ENCODE data around the gene TDRD12. TPM values are rescaled to one million over a fixed set of nuclear protein-coding genes. Genes with fewer than 3 reads are reported as not detected.

Gene TDRD12
- total and polyA plus RNA-seq, 2 donors (not counting 3 experiments of a cell fraction or from before 2014, with no cell fraction given): 0.03 to 0.09 TPM

DNA sequence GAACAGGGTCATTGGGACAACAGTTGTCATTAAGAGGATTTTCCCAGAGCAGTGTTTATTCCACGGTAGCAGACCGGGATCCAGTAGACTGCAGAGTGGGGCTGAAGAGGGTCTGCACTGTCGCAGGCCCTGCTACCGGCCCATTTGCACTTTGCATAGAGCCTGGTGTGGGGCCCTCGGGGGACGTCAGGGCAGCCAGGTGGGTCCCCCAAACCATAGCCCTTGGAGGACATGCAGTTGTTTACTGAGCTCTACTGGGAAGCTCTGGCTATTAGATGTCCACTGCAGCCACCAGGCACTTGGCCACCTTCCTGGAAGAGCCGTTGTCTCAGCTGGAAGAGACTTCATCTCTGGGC is 104.2 kb downstream of the TDRD12 start:
- no peaks in the 10 kb centered on the region for H4K20me1 ChIP-seq (replicated peaks; ENCODE audit: control insufficient read depth, extremely low read depth, insufficient read depth, low read length)
- intact Hi-C loops (cut with micrococcal nuclease): no loop called here
- H3K4me2 ChIP-seq (ENCODE audit: insufficient read depth, low read length): no peak overlapping the region
- H3K9ac ChIP-seq (replicated peaks; ENCODE audit: extremely low read depth, insufficient read depth, low read length): no peak overlapping the region
- ChIA-PET CTCF (no interaction called here), POLR2A (no interaction called here)
- H3K9me3 ChIP-seq (replicated peaks; ENCODE audit: control insufficient read depth, insufficient read depth, low read length): no peaks in the 10 kb centered on the region
- TF ChIP-seq, protein P1, sequence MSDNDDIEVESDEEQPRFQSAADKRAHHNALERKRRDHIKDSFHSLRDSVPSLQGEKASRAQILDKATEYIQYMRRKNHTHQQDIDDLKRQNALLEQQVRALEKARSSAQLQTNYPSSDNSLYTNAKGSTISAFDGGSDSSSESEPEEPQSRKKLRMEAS (IDR thresholded peaks at IDR 0.05; ENCODE audit: insufficient read depth, insufficient read length): no peak
- TF ChIP-seq POLR2A (IDR thresholded peaks at IDR 0.05; ENCODE audit: low read depth, low read length): no peak
- TF ChIP-seq EZH2 (IDR thresholded peaks at IDR 0.05; ENCODE audit: borderline replicate concordance, low read depth, low read length, severe bottlenecking): no peak
- TF ChIP-seq FOS (IDR thresholded peaks at IDR 0.05; ENCODE audit: borderline replicate concordance, insufficient read depth, low read length): no peak
- no peak for TF ChIP-seq POLR2AphosphoS5 (IDR thresholded peaks at IDR 0.05; ENCODE audit: insufficient read depth, low read depth, low read length)
- TF ChIP-seq MYC (IDR thresholded peaks at IDR 0.05; ENCODE audit: low read depth, low read length): no peak
- TF ChIP-seq, protein P2, sequence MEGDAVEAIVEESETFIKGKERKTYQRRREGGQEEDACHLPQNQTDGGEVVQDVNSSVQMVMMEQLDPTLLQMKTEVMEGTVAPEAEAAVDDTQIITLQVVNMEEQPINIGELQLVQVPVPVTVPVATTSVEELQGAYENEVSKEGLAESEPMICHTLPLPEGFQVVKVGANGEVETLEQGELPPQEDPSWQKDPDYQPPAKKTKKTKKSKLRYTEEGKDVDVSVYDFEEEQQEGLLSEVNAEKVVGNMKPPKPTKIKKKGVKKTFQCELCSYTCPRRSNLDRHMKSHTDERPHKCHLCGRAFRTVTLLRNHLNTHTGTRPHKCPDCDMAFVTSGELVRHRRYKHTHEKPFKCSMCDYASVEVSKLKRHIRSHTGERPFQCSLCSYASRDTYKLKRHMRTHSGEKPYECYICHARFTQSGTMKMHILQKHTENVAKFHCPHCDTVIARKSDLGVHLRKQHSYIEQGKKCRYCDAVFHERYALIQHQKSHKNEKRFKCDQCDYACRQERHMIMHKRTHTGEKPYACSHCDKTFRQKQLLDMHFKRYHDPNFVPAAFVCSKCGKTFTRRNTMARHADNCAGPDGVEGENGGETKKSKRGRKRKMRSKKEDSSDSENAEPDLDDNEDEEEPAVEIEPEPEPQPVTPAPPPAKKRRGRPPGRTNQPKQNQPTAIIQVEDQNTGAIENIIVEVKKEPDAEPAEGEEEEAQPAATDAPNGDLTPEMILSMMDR (IDR thresholded peaks at IDR 0.05; ENCODE audit: extremely low read depth in 1 of 2, insufficient read depth in 1 of 2, low read depth in 1 of 2, low read length in 2 of 2): no peak
- TF ChIP-seq JUN (IDR thresholded peaks at IDR 0.05; ENCODE audit: borderline replicate concordance, insufficient read depth, insufficient read length, low read depth): no peak
- no peak for TF ChIP-seq GATA2 (IDR thresholded peaks at IDR 0.05; ENCODE audit: insufficient read depth, insufficient read length, low read depth, low read length)
- H3K36me3 ChIP-seq (ENCODE audit: control insufficient read depth in 2 of 2, extremely low read depth in 1 of 2, insufficient read depth in 2 of 2, low read length in 2 of 2): no peaks in the 10 kb centered on the region
- no peak overlapping the region for H2AFZ ChIP-seq (ENCODE audit: low read depth, low read length)
- FAIRE-seq (no peak), DNase-seq (ENCODE audit: low read depth, low spot score) (no peak)
- no peak overlapping the region for H3K4me3 ChIP-seq (replicated peaks in 1 of 3; ENCODE audit: insufficient read depth in 1 of 3, low read depth in 1 of 3, low read length in 3 of 3)
- H3K27me3 ChIP-seq (ENCODE audit: control insufficient read depth in 2 of 2, insufficient read depth in 2 of 2, low read length in 2 of 2): peaks cover 7 to 9% of the 10 kb centered on the region in 2 experiments
- no peaks in the 10 kb centered on the region for H3K9me1 ChIP-seq (replicated peaks; ENCODE audit: control insufficient read depth, extremely low read depth, insufficient read depth, low read length)
- H3K4me1 ChIP-seq (ENCODE audit: control insufficient read depth, extremely low read depth, insufficient read depth, low read length): no peaks in the 10 kb centered on the region
- no TSS peak for BruUV-seq (replicated peaks)
- no peaks in the 10 kb centered on the region for H3K79me2 ChIP-seq (ENCODE audit: control insufficient read depth, insufficient read depth, low read length)
- no peak overlapping the region for H3K27ac ChIP-seq (ENCODE audit: insufficient read depth, low read depth, low read length)
- dilution Hi-C loops (cut with MboI; ENCODE audit: extremely low pct_ligation_motif_present, low sequenced_read_pairs): no loop called here
